T-helper 1 cell treated with Interleukin-12 subunit alpha and Interleukin-12 subunit beta and Interleukin-4 antibody, amounts not matched to agents 30 ng/mL and 1 ng/mL, for 36 hours (primary cell): ENCODE results near the gene PDLIM5. TPM values are rescaled to one million over a fixed set of nuclear protein-coding genes. Genes with fewer than 3 reads are reported as not detected.
"Not testable (repeated sequence)": the region's sequence is repeated elsewhere in the genome, so short reads cannot be mapped to it uniquely, and the experiment has no call there.

Experiments
- intact Hi-C: fragments of 100-400 bp; cut with micrococcal nuclease; formaldehyde crosslinking; loops from one replicate; pipeline ENCODE4 v1.15.1; 2024
- total RNA-seq: library from RNA; stranded (reverse); gene quantifications from 2 replicates; pipeline ENCODE4 v1.2.3, GENCODE V29; 2022

PDLIM5 gene
- total RNA-seq, 1 donor from 2014 or later = 18.5 TPM

- intact Hi-C loops = no loop called here
Measured at GRCh38 chr4:94489098-94489497, 37.4 kb downstream of the PDLIM5 start.

- intact Hi-C loops = no loop called here
Measured at GRCh38 chr4:94490437-94490836, 38.7 kb downstream of the PDLIM5 start.

- intact Hi-C loops = no loop called here
Measured at GRCh38 chr4:94491322-94491721, 39.6 kb downstream of the PDLIM5 start.

- intact Hi-C loops = no loop called here
Measured at GRCh38 chr4:94495408-94495807, 43.7 kb downstream of the PDLIM5 start.

GRCh38 chr4:94497690-94498089 is 45.9 kb downstream of the PDLIM5 start:
- intact Hi-C loops = loop anchor here (2.0 kb wide), 1 partner anchor 23 kb away; no protein-coding TSS in a partner anchor

GRCh38 chr4:94498502-94498901 is 46.8 kb downstream of the PDLIM5 start:
- intact Hi-C loops = no loop called here

- intact Hi-C loops = no loop called here
Measured at GRCh38 chr4:94500685-94501084, 48.9 kb downstream of the PDLIM5 start.

GRCh38 chr4:94504545-94504944 is 52.8 kb downstream of the PDLIM5 start:
- intact Hi-C loops = no loop called here

GRCh38 chr4:94506822-94507221 is 55.1 kb downstream of the PDLIM5 start:
- intact Hi-C loops = no loop called here

GRCh38 chr4:94507281-94507680 is 55.5 kb downstream of the PDLIM5 start:
- intact Hi-C loops = no loop called here

GRCh38 chr4:94507708-94508107 is 56.0 kb downstream of the PDLIM5 start:
- intact Hi-C loops = no loop called here

- intact Hi-C loops = no loop called here
Measured at GRCh38 chr4:94508296-94508695, 56.6 kb downstream of the PDLIM5 start.

GRCh38 chr4:94508806-94509205 is 57.1 kb downstream of the PDLIM5 start:
- intact Hi-C loops = no loop called here

- intact Hi-C loops = no loop called here
Measured at GRCh38 chr4:94511591-94511990, 59.8 kb downstream of the PDLIM5 start.

GRCh38 chr4:94513532-94513931 is 61.8 kb downstream of the PDLIM5 start:
- intact Hi-C loops = not testable (repeated sequence)

GRCh38 chr4:94515365-94515764 is 63.6 kb downstream of the PDLIM5 start:
- intact Hi-C loops = no loop called here

- intact Hi-C loops = no loop called here
Measured at GRCh38 chr4:94516067-94516466, 64.3 kb downstream of the PDLIM5 start.

GRCh38 chr4:94516999-94517398 is 65.3 kb downstream of the PDLIM5 start:
- intact Hi-C loops = no loop called here

- intact Hi-C loops = no loop called here
Measured at GRCh38 chr4:94517492-94517891, 65.8 kb downstream of the PDLIM5 start.

- intact Hi-C loops = no loop called here
Measured at GRCh38 chr4:94519019-94519418, 67.3 kb downstream of the PDLIM5 start.

- intact Hi-C loops = loop anchor here (2.0 kb wide), 1 partner anchor 23 kb away; no protein-coding TSS in a partner anchor
Measured at GRCh38 chr4:94519925-94520789, 68.4 kb downstream of the PDLIM5 start.

- intact Hi-C loops = no loop called here
Measured at GRCh38 chr4:94523033-94523580, 71.4 kb downstream of the PDLIM5 start.

- intact Hi-C loops = no loop called here
Measured at GRCh38 chr4:94523617-94524016, 71.9 kb downstream of the PDLIM5 start.
